Astrocyte (in vitro differentiated cells and primary cell): ENCODE data around the gene FBXW7.

ENCODE experiments used
- CTCF ChIP-seq: IDR thresholded peaks from 2 replicates; pipeline ENCODE4 v1.5.1; 2011; ENCODE audit warnings: low read depth, mild to moderate bottlenecking, inconsistent platforms, low read length, moderate library complexity; ENCODE audit not compliant: insufficient read depth
- EZH2 ChIP-seq: IDR thresholded peaks from 2 replicates; pipeline ENCODE4 v1.6.1; 2012; ENCODE audit warnings: mild to moderate bottlenecking, low read length, inconsistent platforms; ENCODE audit not compliant: insufficient read depth

- no peak for TF ChIP-seq CTCF
- no peak for TF ChIP-seq EZH2
These were observed 113.0 kb downstream of the FBXW7 start for GRCh38 chr4:152422817-152423320.
